Endothelial cell of umbilical vein (primary cell): ENCODE results near the gene TMEM94. TPM values are rescaled to one million over a fixed set of nuclear protein-coding genes. Genes with fewer than 3 reads are reported as not detected.

Experiments used
- BruUV-seq: library from RNA; stranded (reverse); fragments of 400-500 nt; replicated peaks from 2 replicates; lab custom pipeline; 2021; lab: Mats Ljungman, UMichigan
- CTCF ChIA-PET: fragments of 300-600, 350-600 bp; sonication (Branson Sonifier 250); formaldehyde crosslinking; loops from one replicate; lab custom pipeline; 2021; ENCODE audit warnings: antibody characterized with exemption, inconsistent platforms; lab: Charles Lee
- POLR2A ChIA-PET: fragments of 300-600, 350-600 bp; sonication (Branson Sonifier 250); formaldehyde crosslinking; loops from one replicate; lab custom pipeline; 2021; ENCODE audit warnings: antibody characterized with exemption, inconsistent platforms; lab: Charles Lee
- DNase-seq: peaks from one replicate; pipeline ENCODE4 v3.0.0-alpha.2; 2011; ENCODE audit warnings: low read depth, low spot score
- FAIRE-seq: peaks from 2 replicates; lab custom pipeline; 2011; peaks lifted over from hg19 to GRCh38; lab: Jason Lieb, UNC
- H2AFZ ChIP-seq: 2 replicates; pipeline ENCODE4 v1.6.0; 2012; ENCODE audit warnings: low read depth, low read length, control low read depth, inconsistent platforms
- H3K27ac ChIP-seq: 2 replicates; pipeline ENCODE4 v1.5.1; 2011; ENCODE audit warnings: low read depth, mild to moderate bottlenecking, control low read depth, low read length, moderate library complexity; ENCODE audit not compliant: insufficient read depth
- H3K27me3 ChIP-seq, 2 experiments: 2 replicates each; pipeline versions ENCODE4 v1.6.0 to v1.6.1; 2011; ENCODE audit warnings: low read length in 2 of 2, mixed read lengths in 1 of 2; ENCODE audit not compliant: control insufficient read depth in 2 of 2, insufficient read depth in 2 of 2
- H3K36me3 ChIP-seq, 2 experiments: 2 replicates in 1 of 2; 3 replicates in 1 of 2; pipeline ENCODE4 v1.5.1; 2011; ENCODE audit warnings: low read length in 2 of 2, mild to moderate bottlenecking in 1 of 2, moderate library complexity in 1 of 2; ENCODE audit not compliant: control insufficient read depth in 2 of 2, insufficient read depth in 2 of 2; ENCODE audit errors: extremely low read depth in 1 of 2
- H3K4me1 ChIP-seq: 3 replicates; pipeline ENCODE4 v1.5.1; 2011; ENCODE audit warnings: mild to moderate bottlenecking, low read length; ENCODE audit not compliant: control insufficient read depth, insufficient read depth; ENCODE audit errors: extremely low read depth
- H3K4me2 ChIP-seq: 2 replicates; pipeline ENCODE4 v1.6.1; 2011; ENCODE audit warnings: low read length, control low read depth, mixed read lengths; ENCODE audit not compliant: insufficient read depth
- H3K4me3 ChIP-seq, 3 experiments: fragments of 200-600 bp in 1 of 3; sonication (generic), shearing (Covaris generic) in 1 of 3; replicated peaks in 1 of 3; 2 replicates each; pipeline ENCODE4 v1.5.1; 2011 to 2016; ENCODE audit warnings: control low read depth in 3 of 3, low read length in 3 of 3, mild to moderate bottlenecking in 2 of 3, inconsistent platforms in 1 of 3, low read depth in 1 of 3, moderate library complexity in 1 of 3; ENCODE audit not compliant: insufficient read depth in 1 of 3
- H3K79me2 ChIP-seq: 2 replicates; pipeline ENCODE4 v1.6.0; 2012; ENCODE audit warnings: low read length, inconsistent platforms; ENCODE audit not compliant: control insufficient read depth, insufficient read depth
- H3K9ac ChIP-seq: replicated peaks from 2 replicates; pipeline ENCODE3; 2011; ENCODE audit warnings: low read length, control low read depth; ENCODE audit not compliant: insufficient read depth; ENCODE audit errors: extremely low read depth
- H3K9me1 ChIP-seq: replicated peaks from 3 replicates; pipeline ENCODE4 v1.6.0; 2011; ENCODE audit warnings: mild to moderate bottlenecking, low read length; ENCODE audit not compliant: control insufficient read depth, insufficient read depth; ENCODE audit errors: extremely low read depth
- H3K9me3 ChIP-seq: replicated peaks from 2 replicates; pipeline ENCODE4 v1.5.1; 2012; ENCODE audit warnings: low read length, inconsistent platforms; ENCODE audit not compliant: control insufficient read depth, insufficient read depth
- H4K20me1 ChIP-seq: replicated peaks from 2 replicates; pipeline ENCODE3; 2011; ENCODE audit warnings: mild to moderate bottlenecking, low read length; ENCODE audit not compliant: control insufficient read depth, insufficient read depth; ENCODE audit errors: extremely low read depth
- CTCF ChIP-seq, 2 donors: IDR thresholded peaks; 1 replicate in 1 of 2; 2 replicates in 1 of 2; pipeline ENCODE4 v1.5.1; 2011; ENCODE audit warnings: low read length in 2 of 2, mild to moderate bottlenecking in 2 of 2, moderate library complexity in 2 of 2, control low read depth in 1 of 2, inconsistent platforms in 1 of 2, low read depth in 1 of 2; ENCODE audit not compliant: insufficient read depth in 1 of 2; ENCODE audit errors: extremely low read depth in 1 of 2
- EZH2 ChIP-seq: IDR thresholded peaks from 2 replicates; pipeline ENCODE4 v1.6.1; 2012; ENCODE audit warnings: borderline replicate concordance, low read depth, mild to moderate bottlenecking, moderate library complexity, low read length, inconsistent platforms; ENCODE audit not compliant: severe bottlenecking
- FOS ChIP-seq: IDR thresholded peaks from 2 replicates; pipeline ENCODE4 v1.6.1; 2011; ENCODE audit warnings: mild to moderate bottlenecking, low read length, moderate library complexity, borderline replicate concordance; ENCODE audit not compliant: insufficient read depth
- GATA2 ChIP-seq: IDR thresholded peaks from 2 replicates; pipeline ENCODE4 v1.7.0; 2011; ENCODE audit warnings: low read depth, mild to moderate bottlenecking, moderate library complexity, mixed read lengths, low read length; ENCODE audit not compliant: insufficient read length, insufficient read depth
- JUN ChIP-seq: IDR thresholded peaks from 2 replicates; pipeline ENCODE4 v1.6.1; 2011; ENCODE audit warnings: borderline replicate concordance, low read depth; ENCODE audit not compliant: insufficient read length, insufficient read depth
- MAX ChIP-seq: IDR thresholded peaks from 2 replicates; pipeline ENCODE4 v1.6.1; 2011; ENCODE audit not compliant: insufficient read depth, insufficient read length
- MYC ChIP-seq: IDR thresholded peaks from one replicate; pipeline ENCODE4 v1.6.1; 2011; ENCODE audit warnings: mild to moderate bottlenecking, low read depth, low read length
- POLR2A ChIP-seq: IDR thresholded peaks from 2 replicates; pipeline ENCODE4 v1.6.1; 2012; ENCODE audit warnings: low read depth, mild to moderate bottlenecking, control low read depth, low read length
- POLR2AphosphoS5 ChIP-seq: IDR thresholded peaks from 2 replicates; pipeline ENCODE4 v1.6.1; 2012; ENCODE audit warnings: low read depth, mild to moderate bottlenecking, control low read depth, low read length, moderate library complexity; ENCODE audit not compliant: insufficient read depth
- dilution Hi-C: fragments of 300-500 bp; cut with MboI; formaldehyde crosslinking; loops from one replicate; pipeline ENCODE4 v1.15.0; 2019; ENCODE audit warnings: low sequenced_read_pairs; ENCODE audit not compliant: extremely low pct_ligation_motif_present
- intact Hi-C: fragments of 100-400 bp; cut with micrococcal nuclease; formaldehyde crosslinking; loops from one replicate; pipeline ENCODE4 v1.10.0; 2022
- polyA plus RNA-seq, 4 experiments: library from polyadenylated mRNA; depleted of rRNA in 3 of 4; stranded (reverse) in 3 of 4; unstranded in 1 of 4; fragments of >200 nt; gene quantifications; 2 replicates each; pipeline versions ENCODE4 v1.2.1 to v1.2.3, GENCODE V29; 2011 to 2012; ENCODE audit warnings: missing spikeins in 1 of 4
- total RNA-seq: library from RNA; stranded (reverse); gene quantifications from 2 replicates; pipeline ENCODE4 v1.2.3, GENCODE V29; 2021

The TMEM94 gene
- total and polyA plus RNA-seq, 2 donors (not counting 3 experiments of a cell fraction or from before 2014, with no cell fraction given), result 69.2 to 75.9 TPM

- H2AFZ ChIP-seq, result peak overlapping the region; percentile 84
- no peak overlapping the region for H3K9ac ChIP-seq
- no peaks in the 10 kb centered on the region for H3K79me2 ChIP-seq
- H3K4me3 ChIP-seq, result peak overlapping the region in 2 of 3 experiments; percentile 39 to 52
- no peaks in the 10 kb centered on the region for H3K9me3 ChIP-seq
- H3K4me1 ChIP-seq, result peaks cover 7% of the 10 kb centered on the region
- peaks cover 0 to 2% of the 10 kb centered on the region in 2 experiments for H3K36me3 ChIP-seq
- dilution Hi-C loops, result no loop called here
- H3K27ac ChIP-seq, result no peak overlapping the region
- ChIA-PET CTCF (interaction anchor here (1.5 to 1.8 kb wide), 2 partner anchors 8 to 17 kb away, joined by 6 to 13 read pairs; partner anchors contain the start of gene TSEN54), POLR2A (no interaction called here)
- H3K4me2 ChIP-seq, result peak overlapping the region; percentile 72
- TF ChIP-seq GATA2 (no peak), JUN (no peak), POLR2A (no peak), POLR2AphosphoS5 (no peak), MYC (no peak), MAX (no peak), EZH2 (no peak), FOS (no peak), CTCF (IDR thresholded peaks at IDR 0.05; ENCODE audit: extremely low read depth in 1 of 2, insufficient read depth in 1 of 2, low read depth in 1 of 2, low read length in 2 of 2) (no peak)
- DNase-seq, result no peak
- no peaks in the 10 kb centered on the region for H3K9me1 ChIP-seq
- no peaks in the 10 kb centered on the region for H3K27me3 ChIP-seq
- H4K20me1 ChIP-seq, result no peaks in the 10 kb centered on the region
- FAIRE-seq, result peak; percentile 28
- no TSS peak for BruUV-seq
- intact Hi-C loops, result loop anchor here (1.0 to 2.0 kb wide), 3 partner anchors 8 to 98 kb away; partner anchors contain the start of gene TSEN54
Observed at GRCh38 chr17:75524269-75524969, 68.0 kb downstream of the TMEM94 start.
